ENCODE data around the gene INSL3.

GRCh38 chr19:17869114-17869608 is 47.8 kb upstream of the INSL3 start:
- TF ChIP-seq CTCF (conservative IDR thresholded peaks at IDR 0.05; ENCODE audit: low read length): no peak
- no peak for TF ChIP-seq EZH2phosphoT487 (IDR thresholded peaks at IDR 0.05; ENCODE audit: borderline replicate concordance)
